Measurements from ENCODE around the gene UBE4B. TPM values are rescaled to one million over a fixed set of nuclear protein-coding genes. Genes with fewer than 3 reads are reported as not detected.

Gene UBE4B
- total and polyA plus RNA-seq, 7 donors = 10.2 to 124 (median 47.8) TPM

DNA sequence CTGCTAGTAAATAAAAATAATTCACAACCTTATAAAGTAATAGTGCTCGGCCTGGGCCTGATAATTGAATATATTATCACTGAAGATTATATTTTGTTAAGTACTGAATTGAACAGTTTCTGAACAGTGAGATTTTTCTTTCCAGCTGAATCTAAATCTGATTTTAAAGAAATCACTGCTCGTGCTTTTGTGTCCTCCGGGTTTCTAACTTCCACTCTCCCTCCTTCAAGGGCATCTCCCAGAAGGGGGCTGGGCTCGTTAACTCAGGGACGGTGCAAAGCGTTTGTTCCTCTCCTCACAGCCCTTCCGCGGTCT is 176.8 kb downstream of the UBE4B start:
- 1 to 5% methylated on average over 8 of the region's 8 CpGs for WGBS, 2 donors
- no peaks in the 10 kb centered on the region for H3K36me3 ChIP-seq
- H3K4me3 ChIP-seq = peak overlapping the region; percentile 89 to 95 (median 90)
- no peaks in the 10 kb centered on the region for H3K27me3 ChIP-seq
- no peak for DNase-seq
- intact Hi-C loops (cut with DNase I) = no loop called here
- TF ChIP-seq POLR2AphosphoS5 (IDR thresholded peaks at IDR 0.05) (peak in 1 of 4 donors; percentile 41), POLR2A (IDR thresholded peaks at IDR 0.05) (no peak), EP300 (IDR thresholded peaks at IDR 0.05) (peak in 1 of 4 donors; percentile 3)
- TF ChIP-seq, protein P1, sequence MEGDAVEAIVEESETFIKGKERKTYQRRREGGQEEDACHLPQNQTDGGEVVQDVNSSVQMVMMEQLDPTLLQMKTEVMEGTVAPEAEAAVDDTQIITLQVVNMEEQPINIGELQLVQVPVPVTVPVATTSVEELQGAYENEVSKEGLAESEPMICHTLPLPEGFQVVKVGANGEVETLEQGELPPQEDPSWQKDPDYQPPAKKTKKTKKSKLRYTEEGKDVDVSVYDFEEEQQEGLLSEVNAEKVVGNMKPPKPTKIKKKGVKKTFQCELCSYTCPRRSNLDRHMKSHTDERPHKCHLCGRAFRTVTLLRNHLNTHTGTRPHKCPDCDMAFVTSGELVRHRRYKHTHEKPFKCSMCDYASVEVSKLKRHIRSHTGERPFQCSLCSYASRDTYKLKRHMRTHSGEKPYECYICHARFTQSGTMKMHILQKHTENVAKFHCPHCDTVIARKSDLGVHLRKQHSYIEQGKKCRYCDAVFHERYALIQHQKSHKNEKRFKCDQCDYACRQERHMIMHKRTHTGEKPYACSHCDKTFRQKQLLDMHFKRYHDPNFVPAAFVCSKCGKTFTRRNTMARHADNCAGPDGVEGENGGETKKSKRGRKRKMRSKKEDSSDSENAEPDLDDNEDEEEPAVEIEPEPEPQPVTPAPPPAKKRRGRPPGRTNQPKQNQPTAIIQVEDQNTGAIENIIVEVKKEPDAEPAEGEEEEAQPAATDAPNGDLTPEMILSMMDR (IDR thresholded peaks at IDR 0.05) = no peak
- peak overlapping the region; percentile 99 to 100 (median 100) for H3K27ac ChIP-seq
- H3K9me3 ChIP-seq = no peaks in the 10 kb centered on the region
- peaks cover 0 to 40% (median 35%) of the 10 kb centered on the region in 4 donors for H3K4me1 ChIP-seq

DNA sequence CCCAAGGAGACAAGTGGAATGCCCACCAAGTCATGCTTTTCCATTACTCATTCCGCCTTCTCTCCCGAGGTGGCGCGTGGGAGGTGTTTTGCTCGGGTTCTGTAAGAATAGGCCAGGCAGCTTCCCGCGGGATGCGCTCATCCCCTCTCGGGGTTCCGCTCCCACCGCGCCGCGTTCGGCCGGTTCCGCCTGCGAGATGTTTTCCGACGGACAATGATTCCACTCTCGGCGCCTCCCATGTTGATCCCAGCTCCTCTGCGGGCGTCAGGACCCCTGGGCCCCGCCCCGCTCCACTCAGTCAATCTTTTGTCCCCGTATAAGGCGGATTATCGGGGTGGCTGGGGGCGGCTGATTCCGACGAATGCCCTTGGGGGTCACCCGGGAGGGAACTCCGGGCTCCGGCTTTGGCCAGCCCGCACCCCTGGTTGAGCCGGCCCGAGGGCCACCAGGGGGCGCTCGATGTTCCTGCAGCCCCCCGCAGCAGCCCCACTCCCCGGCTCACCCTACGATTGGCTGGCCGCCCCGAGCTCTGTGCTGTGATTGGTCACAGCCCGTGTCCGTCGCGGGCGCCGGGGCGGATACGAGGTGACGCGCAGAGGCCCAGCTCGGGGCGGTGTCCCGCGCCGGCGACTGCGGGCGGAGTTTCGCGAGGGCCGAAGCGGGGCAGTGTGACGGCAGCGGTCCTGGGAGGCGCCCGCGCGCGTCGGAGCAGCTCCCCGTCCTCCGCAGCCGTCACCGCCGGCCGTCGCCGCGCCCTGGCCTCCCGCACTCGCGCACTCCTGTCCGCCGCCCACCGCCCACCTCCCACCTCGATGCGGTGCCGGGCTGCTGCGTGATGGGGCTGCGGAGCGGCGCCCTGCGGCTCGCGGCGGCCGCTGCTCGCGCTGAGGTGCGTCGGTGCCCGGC is 177.4 kb downstream of the UBE4B start, which contains the start of gene KIF1B:
Gene KIF1B, plus strand, starts transcription at position 666 of the 906 bp plus-strand sequence. CDS start 21,759 bp downstream, outside the sequence.
- intact Hi-C loops (cut with DNase I) = loop anchor here (1.0 to 5.0 kb wide), 5 partner anchors 42 to 177 kb away; partner anchors contain the start of gene UBE4B
- 0% methylated on average over 107 of the region's 107 CpGs for WGBS, 2 donors

DNA sequence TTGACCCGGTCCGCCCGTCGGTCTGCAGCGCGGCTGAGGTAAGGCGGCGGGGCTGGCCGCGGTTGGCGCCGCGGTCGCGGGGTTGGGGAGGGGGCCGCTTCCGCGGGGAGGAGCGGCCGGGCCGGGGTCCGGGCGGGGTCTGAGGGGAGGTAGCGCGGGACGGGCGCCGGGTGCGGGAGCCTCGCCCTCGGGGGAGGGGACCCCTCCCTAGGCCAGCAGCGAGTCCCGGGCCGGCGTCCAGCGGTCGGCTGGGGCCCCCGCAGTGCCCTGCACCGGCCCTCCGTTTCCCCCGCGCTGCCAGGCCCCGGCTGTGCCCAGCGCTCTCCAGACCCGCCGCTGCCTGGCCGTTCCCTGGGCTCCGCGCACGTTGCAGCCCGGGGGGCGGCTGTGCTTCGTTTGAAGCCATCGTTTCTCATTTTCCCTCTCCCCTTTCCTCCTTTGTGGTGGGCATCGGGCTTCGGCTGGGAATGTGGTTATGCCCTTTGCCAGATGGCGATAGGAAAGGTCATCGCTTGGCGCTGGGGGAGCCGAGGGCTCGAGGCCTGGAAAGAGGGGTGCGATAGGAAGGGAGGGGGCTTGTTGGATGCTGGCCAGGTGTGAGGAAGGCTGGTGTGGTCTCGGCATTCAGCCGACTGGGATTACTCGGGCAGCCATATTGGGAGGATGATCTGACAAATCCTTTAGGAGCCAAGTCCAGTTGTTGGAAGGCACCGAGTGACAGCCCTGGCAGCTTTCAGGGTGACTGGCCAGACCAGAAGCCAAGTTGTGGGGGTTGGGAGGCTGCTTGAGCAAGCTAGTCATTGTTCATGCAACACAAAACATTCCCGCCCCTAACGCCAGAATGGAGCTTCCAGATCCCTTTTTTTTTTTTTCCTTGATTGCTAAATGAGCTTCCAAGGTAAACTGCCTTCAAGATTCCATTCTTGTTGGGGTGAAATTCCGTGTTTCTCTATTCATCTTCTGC is 178.4 kb downstream of the UBE4B start:
- DNase-seq = peak; percentile 98
- intact Hi-C loops (cut with DNase I) = loop anchor here (1.0 to 5.0 kb wide), 5 partner anchors 41 to 178 kb away; partner anchors contain the start of gene UBE4B
- Histone ChIP-seq H3K4me1 (peaks cover 0 to 54% (median 46%) of the 10 kb centered on the region in 4 donors), H3K36me3 (no peaks in the 10 kb centered on the region), H3K4me3 (peak overlapping the region; percentile 89 to 95 (median 90)), H3K9me3 (no peaks in the 10 kb centered on the region), H3K27me3 (no peaks in the 10 kb centered on the region), H3K27ac (peak overlapping the region; percentile 99 to 100 (median 100))
- TF ChIP-seq EP300 (IDR thresholded peaks at IDR 0.05) = peak in 2 of 4 donors; percentile 16 to 41
- no peak for TF ChIP-seq POLR2A (IDR thresholded peaks at IDR 0.05)
- TF ChIP-seq POLR2AphosphoS5 (IDR thresholded peaks at IDR 0.05) = peak; percentile 75 to 92 (median 89)
- WGBS, 2 donors = 1 to 4% methylated on average over 69 of the region's 69 CpGs

More for the DNA sequence above, 177.4 kb downstream of the UBE4B start, which contains the start of gene KIF1B:
- Histone ChIP-seq H3K36me3 (no peaks in the 10 kb centered on the region), H3K27me3 (no peaks in the 10 kb centered on the region), H3K9me3 (no peaks in the 10 kb centered on the region), H3K4me1 (peaks cover 0 to 45% (median 38%) of the 10 kb centered on the region in 4 donors), H3K4me3 (peak within 1 kb of the TSS; percentile 89 to 95 (median 90)), H3K27ac (peak within 1 kb of the TSS; percentile 99 to 100 (median 100))
- TF ChIP-seq EP300 (IDR thresholded peaks at IDR 0.05) = no peak
- peak; percentile 45 to 75 for TF ChIP-seq POLR2A (IDR thresholded peaks at IDR 0.05)
- TF ChIP-seq POLR2AphosphoS5 (IDR thresholded peaks at IDR 0.05) = peak; percentile 83 to 97 (median 96)
- TF ChIP-seq, protein P1 (IDR thresholded peaks at IDR 0.05) = peak; percentile 97 to 99 (median 98)
- peak; percentile 99 for DNase-seq

DNA sequence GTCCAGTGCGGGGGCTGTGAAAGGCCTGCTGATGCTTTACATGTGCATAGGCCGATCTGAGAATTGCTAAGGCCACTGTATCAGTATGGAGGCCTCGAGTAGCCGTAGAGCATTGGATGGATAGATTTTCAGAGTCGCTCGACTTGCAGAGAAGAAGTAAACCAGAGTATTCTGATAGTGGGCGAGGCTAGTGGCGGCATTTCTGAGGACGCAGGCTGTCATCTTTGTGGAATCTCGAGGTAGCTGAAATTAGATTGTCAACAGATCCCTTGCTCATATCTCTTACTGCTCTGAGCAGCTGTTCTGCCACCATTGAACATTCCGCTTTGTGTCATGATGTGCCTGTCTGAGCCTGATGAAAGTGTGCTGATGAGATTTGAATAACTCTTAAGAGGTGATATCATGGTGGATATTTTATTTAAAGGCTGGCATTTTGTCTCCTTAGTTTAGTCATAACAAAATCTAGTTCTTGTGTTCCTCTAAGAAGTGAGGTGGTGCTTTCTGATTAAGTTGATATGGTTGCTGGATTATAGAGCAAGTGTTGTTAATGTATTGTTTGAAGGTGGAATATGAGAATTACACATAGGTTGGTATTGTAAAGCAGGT is 179.2 kb downstream of the UBE4B start:
- H3K9me3 ChIP-seq = no peaks in the 10 kb centered on the region
- no peaks in the 10 kb centered on the region for H3K27me3 ChIP-seq
- TF ChIP-seq POLR2AphosphoS5 (IDR thresholded peaks at IDR 0.05) (no peak), POLR2A (IDR thresholded peaks at IDR 0.05) (no peak), EP300 (IDR thresholded peaks at IDR 0.05) (no peak)
- TF ChIP-seq, protein P1 (IDR thresholded peaks at IDR 0.05) = no peak
- 49 to 60% methylated on average over 11 of the region's 11 CpGs for WGBS, 2 donors
- peak overlapping the region; percentile 89 to 95 (median 90) for H3K4me3 ChIP-seq
- intact Hi-C loops (cut with DNase I) = loop anchor here (2.0 to 5.0 kb wide), 4 partner anchors 40 to 179 kb away; partner anchors contain the start of gene UBE4B
- H3K4me1 ChIP-seq = peaks cover 0 to 62% (median 53%) of the 10 kb centered on the region in 4 donors
- DNase-seq = no peak
- H3K27ac ChIP-seq = peak overlapping the region; percentile 99 to 100 (median 100)
- H3K36me3 ChIP-seq = no peaks in the 10 kb centered on the region

Measured in sigmoid colon (tissue), 7 donors.